Brain microvascular endothelial cell (primary cell): ENCODE data around the gene DIDO1.

ENCODE experiments used
- DNase-seq: peaks from one replicate; pipeline ENCODE4 v3.0.0-alpha.2; 2020
- H3K27ac ChIP-seq: fragments of 250-450 bp; sonication (Bioruptor Pico); 2 replicates; pipeline ENCODE4 v1.5.1; 2020; ENCODE audit warnings: mild to moderate bottlenecking, moderate library complexity
- H3K27me3 ChIP-seq: fragments of 250-450 bp; sonication (Bioruptor Pico); replicated peaks from 2 replicates; pipeline ENCODE4 v1.5.1; 2020; ENCODE audit warnings: mild to moderate bottlenecking
- H3K36me3 ChIP-seq: fragments of 250-450 bp; sonication (Bioruptor Pico); replicated peaks from 2 replicates; pipeline ENCODE4 v1.5.1; 2020; ENCODE audit warnings: mild to moderate bottlenecking
- H3K4me3 ChIP-seq: 2 replicates; pipeline ENCODE4 v1.5.1; 2011; ENCODE audit warnings: low read depth, mild to moderate bottlenecking, control low read depth, low read length, moderate library complexity
- in situ Hi-C: cut with HindIII; loops from 2 replicates; pipeline ENCODE4 v1.10.0; 2017; ENCODE audit warnings: low sequenced_read_pairs, low pct_ligation_motif_present
- TF ChIP-seq, protein P1 (sequence below): IDR thresholded peaks from 2 replicates; pipeline ENCODE4 v1.5.1; 2011; ENCODE audit warnings: low read depth, mild to moderate bottlenecking, moderate library complexity, low read length, control low read depth, inconsistent platforms; ENCODE audit errors: missing control alignments

DIDO1 gene

DNA sequence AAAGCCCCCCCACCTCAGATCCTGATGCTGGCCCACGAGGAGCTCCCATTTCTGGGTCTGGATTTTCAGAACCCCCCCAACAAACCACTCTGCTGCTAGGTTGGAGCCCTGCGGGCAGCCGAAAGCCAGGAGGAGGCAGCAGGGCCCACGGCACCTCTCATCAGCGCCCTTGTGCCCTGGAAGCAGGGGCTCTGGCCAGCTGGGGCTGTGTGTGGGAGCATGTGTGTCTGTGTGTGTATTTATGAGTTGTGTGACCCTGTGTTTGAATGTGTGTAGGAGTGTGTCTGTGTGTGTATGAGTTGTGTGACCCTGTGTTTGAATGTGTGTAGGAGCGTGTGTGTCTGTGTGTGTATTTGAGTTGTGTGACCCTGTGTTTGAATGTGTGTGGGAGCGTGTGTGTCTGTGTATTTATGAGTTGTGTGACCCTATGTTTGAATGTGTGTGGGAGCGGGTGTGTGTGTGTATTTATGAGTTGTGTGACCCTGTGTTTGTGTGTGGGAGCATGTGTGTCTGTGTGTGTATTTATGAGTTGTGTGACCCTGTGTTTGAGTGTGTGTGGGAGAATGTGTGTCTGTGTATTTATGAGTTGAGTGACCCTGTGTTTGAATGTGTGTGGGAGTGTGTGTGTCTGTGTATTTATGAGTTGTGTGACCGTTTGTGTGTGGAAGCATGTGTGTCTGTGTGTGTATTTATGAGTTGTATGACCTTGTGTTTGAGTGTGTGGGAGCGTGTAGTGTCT is 45.1 kb upstream of the DIDO1 start:
- peaks cover 32% of the 10 kb centered on the region for H3K27me3 ChIP-seq
- TF ChIP-seq, protein P1, sequence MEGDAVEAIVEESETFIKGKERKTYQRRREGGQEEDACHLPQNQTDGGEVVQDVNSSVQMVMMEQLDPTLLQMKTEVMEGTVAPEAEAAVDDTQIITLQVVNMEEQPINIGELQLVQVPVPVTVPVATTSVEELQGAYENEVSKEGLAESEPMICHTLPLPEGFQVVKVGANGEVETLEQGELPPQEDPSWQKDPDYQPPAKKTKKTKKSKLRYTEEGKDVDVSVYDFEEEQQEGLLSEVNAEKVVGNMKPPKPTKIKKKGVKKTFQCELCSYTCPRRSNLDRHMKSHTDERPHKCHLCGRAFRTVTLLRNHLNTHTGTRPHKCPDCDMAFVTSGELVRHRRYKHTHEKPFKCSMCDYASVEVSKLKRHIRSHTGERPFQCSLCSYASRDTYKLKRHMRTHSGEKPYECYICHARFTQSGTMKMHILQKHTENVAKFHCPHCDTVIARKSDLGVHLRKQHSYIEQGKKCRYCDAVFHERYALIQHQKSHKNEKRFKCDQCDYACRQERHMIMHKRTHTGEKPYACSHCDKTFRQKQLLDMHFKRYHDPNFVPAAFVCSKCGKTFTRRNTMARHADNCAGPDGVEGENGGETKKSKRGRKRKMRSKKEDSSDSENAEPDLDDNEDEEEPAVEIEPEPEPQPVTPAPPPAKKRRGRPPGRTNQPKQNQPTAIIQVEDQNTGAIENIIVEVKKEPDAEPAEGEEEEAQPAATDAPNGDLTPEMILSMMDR, result no peak
- no peak overlapping the region for H3K27ac ChIP-seq
- H3K4me3 ChIP-seq, result no peak overlapping the region
- no peaks in the 10 kb centered on the region for H3K36me3 ChIP-seq
- no peak for DNase-seq
- in situ Hi-C loops, result no loop called here

DNA sequence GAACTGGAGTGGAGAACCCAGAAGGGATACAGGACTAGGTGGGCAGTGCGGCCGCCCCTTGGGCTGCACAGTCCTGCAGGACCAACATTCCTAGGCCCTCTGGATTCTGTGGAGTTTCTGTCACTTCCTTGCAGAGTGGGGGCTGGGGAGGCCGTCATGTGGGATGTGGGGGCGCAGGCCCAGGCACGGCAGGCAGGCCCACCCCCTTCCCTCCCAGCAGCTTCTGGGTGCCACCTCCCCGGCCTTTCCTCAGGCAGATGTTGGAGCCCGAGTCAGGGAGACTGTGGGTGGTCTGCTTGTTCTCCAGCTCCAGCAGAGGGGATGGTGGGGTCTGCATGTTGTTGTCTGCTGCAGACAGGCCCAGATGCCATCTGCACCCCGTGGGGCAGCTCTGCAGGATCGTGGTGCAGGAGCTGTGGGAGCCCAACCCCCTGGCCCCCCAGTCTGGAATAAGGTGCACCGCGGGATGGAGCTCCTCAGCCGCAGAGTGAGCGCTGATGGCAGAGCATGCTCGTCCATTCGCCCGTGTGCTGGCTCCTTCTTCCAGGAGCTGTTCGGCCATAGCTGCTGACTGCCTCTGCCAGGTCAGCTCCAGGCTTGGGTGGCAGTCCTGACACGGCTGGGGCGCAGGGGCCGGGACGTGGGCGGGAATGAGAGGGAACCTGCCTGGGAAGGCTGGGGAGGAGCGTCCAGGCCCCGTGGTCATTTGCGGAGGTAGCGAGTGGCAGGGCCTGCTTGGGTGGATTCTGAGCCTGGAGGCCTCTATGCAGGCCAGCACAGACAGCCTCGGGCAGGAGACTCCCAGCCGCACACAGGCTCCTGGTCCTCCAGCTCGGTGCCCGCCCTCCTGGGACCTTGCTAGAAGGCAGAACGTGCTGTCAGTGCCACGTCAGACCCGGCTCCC is 44.3 kb upstream of the DIDO1 start:
- Histone ChIP-seq H3K4me3 (no peak overlapping the region), H3K27me3 (peaks cover 29% of the 10 kb centered on the region), H3K27ac (no peak overlapping the region), H3K36me3 (no peaks in the 10 kb centered on the region)
- no peak for DNase-seq
- TF ChIP-seq, protein P1, result no peak
- in situ Hi-C loops, result no loop called here

DNA sequence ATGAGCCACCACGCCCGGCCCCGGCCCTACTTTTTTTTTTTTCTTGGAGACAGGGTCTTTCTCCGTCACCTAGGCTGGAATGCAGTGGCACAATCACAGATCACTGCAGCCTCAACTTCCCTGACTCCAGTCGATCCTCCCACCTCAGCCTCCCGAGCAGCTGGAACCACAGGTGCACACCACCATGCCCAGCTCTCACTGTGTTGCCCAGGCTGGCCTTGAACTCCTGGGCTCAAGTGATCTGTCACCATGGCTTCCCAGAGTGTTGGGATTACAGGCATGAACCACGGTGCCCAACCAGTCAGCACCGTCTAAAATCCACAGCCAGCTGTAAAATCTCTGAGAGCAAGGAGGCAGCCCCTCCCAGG is 43.6 kb upstream of the DIDO1 start:
- peaks cover 4% of the 10 kb centered on the region for H3K36me3 ChIP-seq
- H3K27me3 ChIP-seq, result peaks cover 24% of the 10 kb centered on the region
- TF ChIP-seq, protein P1, result no peak
- no peak for DNase-seq
- no peak overlapping the region for H3K27ac ChIP-seq
- H3K4me3 ChIP-seq, result no peak overlapping the region
- in situ Hi-C loops, result no loop called here

DNA sequence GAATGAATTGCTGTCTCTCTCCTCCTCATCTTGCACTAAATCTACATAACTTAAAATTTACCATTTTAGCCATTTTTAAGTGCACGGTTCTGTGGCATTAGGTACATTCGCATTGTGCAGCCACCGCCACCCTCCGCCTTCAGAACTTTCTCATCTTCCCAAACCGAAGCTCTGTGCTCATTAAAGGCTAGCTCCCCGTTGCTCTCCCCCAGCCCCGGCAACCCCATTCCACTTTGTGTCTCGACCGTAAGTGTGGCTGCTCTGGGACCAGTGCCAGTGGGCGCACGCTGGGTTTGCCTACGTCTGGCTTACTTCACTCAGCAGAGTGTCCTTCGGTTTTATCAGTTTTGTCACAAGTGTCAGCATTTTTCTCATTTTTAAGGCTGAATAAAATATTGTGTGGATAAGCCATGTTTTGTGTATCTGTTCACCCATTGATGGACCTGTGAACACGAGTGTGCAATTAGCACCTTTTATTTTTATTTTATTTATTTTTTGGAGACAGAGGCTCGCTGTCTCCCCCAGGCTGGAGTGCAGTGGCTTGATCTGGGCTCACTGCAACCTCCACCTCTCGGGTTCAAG is 43.0 kb upstream of the DIDO1 start:
- Histone ChIP-seq H3K27ac (no peak overlapping the region), H3K4me3 (no peak overlapping the region), H3K36me3 (peaks cover 8% of the 10 kb centered on the region), H3K27me3 (peaks cover 17% of the 10 kb centered on the region)
- DNase-seq, result no peak
- in situ Hi-C loops, result no loop called here
- TF ChIP-seq, protein P1, result no peak

DNA sequence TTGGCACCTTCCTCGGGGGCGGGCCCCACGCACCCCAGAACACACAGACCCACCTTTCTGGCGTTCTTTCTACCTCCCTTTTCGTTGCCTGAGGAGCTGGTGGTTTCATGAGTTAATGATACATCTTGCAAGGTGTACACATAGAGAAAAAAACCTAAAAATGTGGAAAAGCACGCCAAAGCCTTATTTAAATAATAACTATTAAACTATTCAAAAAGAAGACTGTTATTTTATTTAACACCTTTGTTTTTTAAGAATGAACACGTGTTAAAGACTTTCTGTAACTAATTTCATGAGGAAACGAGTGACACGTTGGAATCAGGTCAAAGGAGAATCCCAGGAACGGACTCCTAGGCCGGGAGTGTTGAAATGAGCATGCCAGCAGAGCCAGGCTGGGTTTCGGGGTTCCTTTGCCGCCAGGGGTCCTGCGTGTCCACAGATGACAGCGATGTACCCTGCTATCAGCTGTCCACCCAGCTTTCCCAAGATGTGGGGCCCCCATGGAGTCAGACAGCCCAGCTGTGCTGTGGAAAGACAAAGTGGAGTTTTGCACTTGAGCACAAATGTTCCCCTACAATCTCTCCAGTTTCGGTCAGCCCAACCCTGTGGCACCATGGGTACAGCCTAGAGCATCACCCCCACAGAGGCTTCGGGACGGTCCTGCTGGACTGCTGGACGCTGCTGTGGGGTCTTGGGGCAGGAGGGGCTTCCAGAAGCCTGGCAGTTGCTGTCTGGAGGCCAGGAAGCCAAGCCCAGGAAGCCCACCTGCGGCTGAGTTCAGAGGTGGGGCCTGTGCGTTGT is 42.3 kb upstream of the DIDO1 start:
- in situ Hi-C loops, result no loop called here
- peaks cover 8% of the 10 kb centered on the region for H3K36me3 ChIP-seq
- peaks cover 10% of the 10 kb centered on the region for H3K27me3 ChIP-seq
- DNase-seq, result no peak
- H3K4me3 ChIP-seq, result no peak overlapping the region
- H3K27ac ChIP-seq, result no peak overlapping the region
- TF ChIP-seq, protein P1, result no peak
